ENCODE measurements around the gene AGO3.

The AGO3 gene

DNA sequence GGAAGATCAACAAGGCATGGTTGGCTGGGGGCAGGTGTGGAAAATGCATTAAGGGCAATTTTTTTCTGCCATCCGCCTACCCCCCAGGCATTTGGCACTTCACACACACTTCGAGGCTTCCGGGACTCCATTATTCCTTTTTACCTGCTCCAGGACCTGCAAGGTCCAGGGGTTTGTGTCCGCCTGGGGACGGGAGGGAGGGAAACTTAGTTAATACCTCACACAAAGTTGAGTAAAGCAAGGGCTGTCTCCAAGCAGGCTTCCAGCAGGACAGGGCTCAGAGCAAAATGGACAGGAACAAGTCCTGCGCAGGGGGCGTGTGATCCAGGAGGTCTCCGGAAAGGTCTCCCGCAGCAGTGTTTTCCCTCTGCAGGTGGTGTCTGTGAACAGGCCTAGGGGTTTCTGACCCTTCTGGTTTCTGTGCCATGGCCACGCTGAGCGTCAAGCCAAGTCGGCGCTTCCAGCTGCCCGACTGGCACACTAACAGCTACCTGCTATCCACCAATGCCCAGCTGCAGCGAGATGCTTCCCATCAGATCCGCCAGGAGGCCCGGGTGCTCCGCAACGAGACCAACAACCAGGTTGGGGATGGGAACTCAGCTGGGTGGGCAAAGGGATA lies 153.7 kb downstream of the AGO3 start:
- no peak for DNase-seq

DNA sequence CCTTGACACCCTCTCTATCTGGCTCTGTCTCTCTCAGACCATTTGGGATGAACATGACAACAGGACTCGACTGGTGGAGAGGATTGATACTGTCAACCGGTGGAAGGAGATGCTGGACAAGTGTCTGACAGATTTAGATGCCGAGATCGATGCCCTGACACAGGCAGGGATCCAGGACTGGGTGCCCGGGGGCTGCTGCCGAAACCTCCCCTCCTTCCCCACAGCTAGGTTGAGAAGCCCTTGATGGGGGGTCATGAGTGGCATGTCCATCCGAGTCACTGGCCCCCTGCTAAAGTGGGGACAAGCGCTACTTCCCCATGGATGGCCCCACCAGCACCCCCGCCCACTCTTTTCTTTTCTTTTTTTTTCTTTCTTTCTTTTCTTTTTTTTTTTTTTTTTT lies 154.2 kb downstream of the AGO3 start:
- no peak for DNase-seq

DNA sequence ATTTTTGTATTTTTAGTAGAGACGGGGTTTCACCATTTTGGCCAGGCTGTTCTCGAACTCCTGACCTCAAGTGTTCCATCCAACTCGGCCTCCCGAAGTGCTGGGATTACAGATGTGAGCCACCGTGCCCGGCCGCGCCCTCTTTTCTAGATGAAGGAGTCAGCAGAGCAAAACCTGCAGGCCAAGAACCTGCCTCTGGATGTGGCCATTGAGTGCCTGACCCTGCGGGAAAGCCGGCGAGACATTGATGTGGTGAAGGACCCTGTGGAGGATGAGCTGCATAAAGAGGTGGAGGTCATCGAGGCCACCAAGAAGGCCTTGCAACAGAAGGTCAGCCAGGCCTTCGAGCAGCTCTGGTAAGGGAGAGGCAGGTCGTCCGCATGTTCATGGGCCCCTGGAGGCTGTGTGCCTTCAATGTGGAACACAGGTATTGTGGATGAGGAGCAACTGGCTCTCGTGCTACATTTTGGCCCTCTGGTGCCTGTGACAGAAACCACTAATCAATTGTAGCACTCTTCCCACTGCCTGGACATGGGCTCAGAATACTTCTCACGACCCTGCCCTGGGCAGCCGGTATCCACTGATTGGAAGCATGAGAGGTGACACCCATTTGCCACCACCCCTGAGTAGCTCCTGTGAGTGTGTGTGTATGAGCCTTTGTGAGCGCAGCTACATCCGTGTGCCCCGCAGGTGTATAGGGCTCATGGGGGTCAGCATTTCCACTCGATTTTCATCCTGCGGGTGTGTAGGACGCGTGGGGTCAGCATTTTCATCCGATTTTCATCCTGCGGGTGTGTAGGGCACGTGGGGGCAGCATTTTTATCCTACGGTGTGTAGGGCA lies 155.0 kb downstream of the AGO3 start:
- DNase-seq: no peak

DNA sequence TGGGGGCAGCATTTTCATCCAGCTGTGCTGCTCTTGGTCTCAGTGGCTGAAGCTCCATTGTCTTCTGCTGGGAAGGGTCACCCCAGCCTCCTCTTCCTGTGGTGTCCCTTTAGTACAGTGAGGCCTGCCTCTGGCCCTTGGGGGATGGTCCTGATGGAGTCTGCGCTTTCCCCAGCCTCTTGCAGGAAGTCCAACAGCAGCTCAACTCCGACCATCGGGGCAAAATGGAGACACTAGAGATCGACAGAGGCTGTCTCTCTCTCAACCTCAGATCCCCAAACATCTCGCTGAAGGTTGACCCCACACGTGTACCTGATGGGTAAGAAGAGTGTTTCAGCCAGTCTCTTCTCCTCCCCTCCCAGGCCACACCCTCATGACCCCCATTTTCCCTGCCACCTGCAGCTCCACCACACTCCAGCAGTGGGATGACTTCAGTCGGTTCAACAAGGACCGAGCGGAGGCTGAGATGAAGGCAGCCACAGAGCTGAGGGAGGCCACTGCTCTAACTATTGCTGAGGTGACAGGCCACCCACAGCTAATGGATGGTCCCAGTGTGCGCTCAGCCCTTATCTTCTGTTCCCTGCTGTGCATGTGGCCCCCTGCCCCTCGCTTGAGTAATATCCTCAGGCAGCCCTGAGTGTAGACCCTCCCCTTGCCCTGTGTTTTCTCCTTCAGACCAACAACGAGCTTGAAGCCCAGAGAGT lies 155.8 kb downstream of the AGO3 start:
- no peak for DNase-seq

DNA sequence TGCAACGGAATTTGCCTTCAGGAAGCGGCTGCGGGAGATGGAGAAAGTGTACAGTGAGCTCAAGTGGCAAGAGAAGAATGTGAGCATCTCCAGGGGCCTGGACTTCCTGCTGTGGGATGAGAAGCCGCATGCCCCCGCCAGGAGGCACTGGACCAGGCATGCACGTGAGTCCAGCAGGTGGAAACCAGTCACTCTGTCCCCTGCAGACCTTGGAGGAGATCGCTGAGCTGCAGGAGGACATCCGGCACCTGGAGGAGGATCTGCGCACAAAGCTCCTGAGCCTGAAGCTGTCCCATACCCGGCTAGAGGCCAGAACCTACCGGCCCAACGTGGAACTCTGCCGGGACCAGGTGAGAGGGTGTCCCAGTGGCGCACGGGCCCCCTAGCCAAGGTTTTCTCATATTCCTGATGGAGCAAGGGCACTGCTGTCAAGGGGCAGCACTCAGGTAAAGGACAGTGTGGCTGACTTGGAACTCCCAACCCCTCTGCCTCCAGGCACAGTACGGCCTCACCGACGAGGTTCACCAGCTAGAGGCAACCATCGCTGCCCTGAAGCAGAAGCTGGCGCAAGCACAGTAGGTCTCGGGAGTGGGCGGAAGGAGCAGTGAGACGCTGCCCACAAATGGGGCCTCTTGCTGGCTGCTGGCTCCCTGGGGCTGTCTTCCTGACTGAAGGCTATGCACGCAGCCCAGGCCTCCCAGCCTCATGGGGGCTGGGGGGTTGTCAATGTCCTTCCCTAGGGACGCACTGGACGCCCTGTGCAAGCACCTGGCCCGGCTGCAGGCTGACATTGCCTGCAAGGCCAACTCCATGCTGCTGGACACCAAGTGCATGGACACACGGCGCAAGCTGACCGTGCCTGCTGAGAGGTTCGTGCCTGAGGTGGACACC lies 156.6 kb downstream of the AGO3 start:
- DNase-seq: no peak

DNA sequence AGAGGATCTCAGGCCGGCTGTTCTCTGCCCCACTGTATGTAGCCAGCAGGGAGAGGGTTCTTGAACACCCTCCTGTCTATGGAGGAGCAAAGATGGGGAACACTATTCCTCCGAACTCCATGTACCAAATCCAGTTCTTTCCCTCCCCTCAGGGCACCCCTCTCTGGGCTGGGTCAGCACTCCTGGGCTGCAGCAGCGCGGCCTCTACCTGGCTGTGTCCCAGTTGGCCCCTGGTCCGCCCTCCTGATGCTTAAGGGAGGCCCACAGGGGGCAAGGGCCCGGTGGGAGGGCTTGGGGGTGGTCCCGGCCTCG lies 157.3 kb downstream of the AGO3 start:
- no peak for DNase-seq

DNA sequence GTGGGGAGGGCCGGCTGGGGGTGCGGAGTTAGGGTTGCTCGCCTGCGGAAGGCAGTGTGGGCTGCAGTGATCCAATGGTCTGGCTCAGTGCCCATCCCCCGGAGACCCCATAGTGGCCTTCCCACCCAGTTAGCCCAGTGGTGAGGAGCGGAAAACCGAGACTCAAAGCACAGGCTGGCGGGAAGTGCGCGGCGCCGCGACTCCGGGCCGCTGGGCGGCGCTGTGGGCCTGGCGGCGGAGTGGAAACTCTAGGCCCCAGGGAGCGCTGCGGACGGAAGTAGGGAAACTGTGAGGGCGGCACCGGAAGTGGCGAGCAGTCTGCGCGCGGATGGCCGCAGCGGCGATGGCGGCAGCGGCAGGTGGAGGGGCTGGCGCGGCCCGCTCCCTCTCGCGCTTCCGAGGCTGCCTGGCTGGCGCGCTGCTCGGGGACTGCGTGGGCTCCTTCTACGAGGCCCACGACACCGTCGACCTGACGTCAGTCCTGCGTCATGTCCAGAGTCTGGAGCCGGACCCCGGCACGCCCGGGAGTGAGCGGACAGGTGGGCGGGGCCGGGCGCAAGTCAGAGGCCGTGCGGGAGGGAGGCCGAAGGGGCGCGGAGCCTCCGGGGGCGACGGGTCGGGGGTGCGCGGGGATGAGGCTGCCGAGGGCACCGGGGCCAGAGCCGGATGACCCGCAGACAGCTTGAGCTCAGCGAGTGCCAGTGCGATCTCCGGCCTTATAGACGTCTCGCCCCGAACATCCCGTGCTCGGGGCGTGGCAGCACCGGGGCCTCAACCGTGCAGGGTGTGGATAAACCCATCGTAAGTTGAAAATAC lies 157.9 kb downstream of the AGO3 start, which contains the start of gene ADPRS:
ADPRS (plus strand) TSS at position 316 of the 816 bp plus-strand sequence; CDS start at position 329, 13 bp downstream.
- peak; percentile 29 for DNase-seq

DNA sequence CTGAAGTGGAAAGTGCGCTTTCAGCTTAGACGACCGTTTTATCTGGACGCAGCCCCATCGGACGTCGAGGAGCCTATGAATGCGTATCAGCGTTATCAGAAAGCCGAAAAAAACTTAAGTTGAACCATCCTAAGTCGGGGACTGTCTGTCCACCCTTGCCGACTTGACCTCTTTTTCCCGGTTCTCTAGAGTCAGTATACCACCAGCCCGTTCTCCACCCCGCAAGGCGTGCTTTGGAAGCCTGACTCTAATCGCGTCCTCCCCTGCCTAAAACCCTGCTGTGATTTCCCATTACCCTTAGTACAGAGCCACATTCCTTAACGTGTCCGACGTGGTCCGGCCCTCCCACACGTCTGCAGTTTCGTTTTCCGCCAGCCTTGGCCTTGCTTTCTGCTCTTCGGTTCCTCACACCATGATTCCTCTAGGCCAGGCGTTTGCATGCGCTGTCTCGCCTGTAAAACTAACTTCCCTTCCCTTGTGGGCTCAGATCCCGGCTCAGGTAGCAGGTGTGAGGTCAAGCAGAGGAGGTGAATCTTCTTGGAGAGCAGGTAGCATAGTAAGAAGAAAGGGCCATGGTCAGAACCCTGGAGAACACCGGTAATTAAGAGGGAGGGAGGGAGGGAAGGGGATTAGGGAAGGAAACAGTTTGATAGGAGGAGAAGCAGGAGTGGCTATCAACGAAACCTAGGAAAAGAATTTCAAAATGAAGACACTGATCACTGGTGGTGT lies 158.7 kb downstream of the AGO3 start:
- DNase-seq: no peak

DNA sequence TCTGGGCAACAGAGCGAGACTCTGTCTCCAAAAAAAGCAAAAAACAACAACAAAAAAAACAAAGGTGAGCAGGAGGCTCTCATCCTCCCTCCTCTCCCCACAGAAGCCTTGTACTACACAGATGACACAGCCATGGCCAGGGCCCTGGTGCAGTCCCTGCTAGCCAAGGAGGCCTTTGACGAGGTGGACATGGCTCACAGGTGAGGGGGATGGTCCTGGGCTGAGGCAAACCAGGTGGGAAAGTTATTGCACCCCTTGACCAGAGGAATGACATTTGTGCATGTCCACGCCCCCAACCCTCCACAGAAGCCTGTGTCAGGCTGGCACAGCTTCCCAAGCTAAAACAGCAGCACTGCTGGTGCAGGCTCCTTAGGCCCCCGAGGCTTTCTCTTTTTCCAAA lies 160.2 kb downstream of the AGO3 start:
- no peak for DNase-seq

DNA sequence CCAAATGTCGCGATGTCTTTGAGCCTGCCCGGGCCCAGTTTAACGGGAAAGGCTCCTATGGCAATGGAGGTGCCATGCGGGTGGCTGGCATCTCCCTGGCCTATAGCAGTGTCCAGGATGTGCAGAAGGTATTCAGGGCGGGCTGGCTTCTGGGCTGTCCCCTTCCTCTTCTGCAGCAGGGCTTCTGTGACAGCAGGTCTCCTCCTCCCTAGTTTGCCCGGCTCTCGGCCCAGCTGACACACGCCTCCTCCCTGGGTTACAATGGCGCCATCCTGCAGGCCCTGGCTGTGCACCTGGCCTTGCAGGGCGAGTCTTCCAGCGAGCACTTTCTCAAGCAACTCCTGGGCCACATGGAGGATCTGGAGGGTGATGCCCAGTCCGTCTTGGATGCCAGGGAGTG lies 160.8 kb downstream of the AGO3 start:
- DNase-seq: no peak

DNA sequence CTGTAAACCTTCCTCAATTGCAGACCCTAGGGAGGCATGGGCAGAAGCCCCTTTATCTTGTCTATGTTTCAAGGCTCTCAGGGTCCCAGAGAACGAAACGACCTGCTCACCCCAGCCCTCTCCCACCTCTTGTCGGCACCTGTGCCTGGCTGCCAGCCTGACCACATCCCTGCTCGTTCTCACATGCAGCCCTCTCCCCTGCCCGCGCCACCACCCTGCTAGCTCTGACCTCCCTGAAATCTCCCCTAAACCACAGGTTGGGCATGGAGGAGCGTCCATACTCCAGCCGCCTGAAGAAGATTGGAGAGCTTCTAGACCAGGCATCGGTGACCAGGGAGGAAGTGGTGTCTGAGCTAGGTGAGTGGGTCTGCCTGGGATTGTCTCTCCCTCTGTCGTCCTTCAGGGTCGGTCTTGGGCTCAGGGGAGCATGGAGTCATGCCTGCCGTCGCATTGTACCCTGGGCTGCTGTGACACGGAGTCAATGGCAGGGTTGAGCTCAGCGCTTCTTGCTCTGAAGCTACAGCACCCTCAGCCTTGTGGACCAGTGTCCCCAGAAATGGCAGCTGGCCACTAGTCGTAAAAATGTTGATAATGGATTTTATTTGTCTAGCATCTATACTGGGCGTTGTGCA lies 161.4 kb downstream of the AGO3 start:
- no peak for DNase-seq

DNA sequence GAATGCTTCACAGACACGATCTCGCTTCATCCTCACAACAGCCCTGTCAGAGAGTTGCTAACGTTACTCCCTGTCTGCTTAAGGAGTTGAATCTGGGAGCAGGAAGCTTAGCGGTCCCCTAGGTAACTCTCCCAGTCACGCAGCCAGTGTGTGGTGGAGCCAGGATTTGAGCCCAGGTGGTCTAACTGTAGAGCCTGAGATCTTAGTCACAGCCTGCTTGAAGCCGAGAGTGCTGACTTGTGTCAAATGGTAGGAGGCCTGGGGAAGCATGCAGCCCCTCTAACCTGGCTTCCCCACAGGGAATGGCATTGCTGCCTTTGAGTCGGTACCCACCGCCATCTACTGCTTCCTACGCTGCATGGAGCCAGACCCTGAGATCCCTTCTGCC lies 161.9 kb downstream of the AGO3 start:
- DNase-seq: no peak

DNA sequence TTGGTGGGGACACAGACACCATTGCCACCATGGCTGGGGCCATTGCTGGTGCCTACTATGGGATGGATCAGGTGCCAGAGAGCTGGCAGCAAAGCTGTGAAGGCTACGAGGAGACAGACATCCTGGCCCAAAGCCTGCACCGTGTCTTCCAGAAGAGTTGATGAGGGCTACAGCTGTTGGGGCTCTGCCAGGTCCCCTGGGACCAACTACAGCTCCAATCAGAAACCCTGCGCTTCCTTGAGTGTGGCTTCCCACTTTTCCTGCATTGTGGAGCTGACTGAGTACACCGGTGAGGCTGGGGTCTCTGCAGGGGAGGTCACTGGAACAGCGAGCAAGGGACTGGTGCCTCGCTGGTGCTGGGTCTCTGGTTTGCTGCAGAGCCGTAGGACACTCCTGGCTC lies 162.3 kb downstream of the AGO3 start:
- no peak for DNase-seq

DNA sequence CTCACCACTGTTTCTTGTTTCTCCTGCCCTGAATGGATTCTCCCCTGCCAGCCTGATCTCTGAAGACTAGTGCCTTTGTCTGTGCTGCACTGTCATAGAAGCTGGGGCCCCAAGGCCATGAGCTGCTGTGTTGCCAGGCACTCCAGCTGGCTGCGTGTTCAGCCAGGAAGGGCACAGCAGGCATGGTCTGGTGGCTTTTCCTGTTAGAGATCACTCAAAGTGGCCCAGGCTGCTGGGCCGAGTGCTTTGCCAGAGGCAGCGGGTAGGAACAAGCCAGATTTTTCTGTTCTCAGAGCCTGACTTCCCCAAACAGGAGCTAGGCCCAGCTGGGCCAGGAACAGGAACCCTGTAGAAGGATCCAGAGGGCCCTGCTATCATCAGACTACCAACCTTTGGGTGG lies 163.0 kb downstream of the AGO3 start:
- DNase-seq: no peak

DNA sequence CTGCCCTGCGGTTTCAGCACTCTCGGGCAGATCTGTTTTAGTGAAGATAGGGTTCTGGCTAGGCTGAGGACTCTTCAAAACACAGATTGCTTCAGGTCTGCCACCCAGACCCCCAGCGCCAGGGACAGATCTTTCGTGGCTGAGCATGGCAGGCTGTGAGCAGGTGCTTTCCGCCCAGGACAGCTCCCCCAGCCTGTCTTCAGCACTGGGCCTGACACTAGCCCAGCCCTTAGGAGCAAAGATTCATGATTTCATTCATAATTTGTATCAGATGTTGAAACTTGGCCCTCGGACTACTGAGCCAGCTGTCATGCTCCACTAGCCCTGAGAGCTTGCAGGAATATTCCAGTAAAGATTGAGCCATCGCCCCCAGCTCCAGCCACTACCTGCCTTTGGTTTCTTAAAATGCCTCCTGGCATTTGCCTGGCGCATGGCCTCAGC lies 163.7 kb downstream of the AGO3 start:
- DNase-seq: no peak

DNA sequence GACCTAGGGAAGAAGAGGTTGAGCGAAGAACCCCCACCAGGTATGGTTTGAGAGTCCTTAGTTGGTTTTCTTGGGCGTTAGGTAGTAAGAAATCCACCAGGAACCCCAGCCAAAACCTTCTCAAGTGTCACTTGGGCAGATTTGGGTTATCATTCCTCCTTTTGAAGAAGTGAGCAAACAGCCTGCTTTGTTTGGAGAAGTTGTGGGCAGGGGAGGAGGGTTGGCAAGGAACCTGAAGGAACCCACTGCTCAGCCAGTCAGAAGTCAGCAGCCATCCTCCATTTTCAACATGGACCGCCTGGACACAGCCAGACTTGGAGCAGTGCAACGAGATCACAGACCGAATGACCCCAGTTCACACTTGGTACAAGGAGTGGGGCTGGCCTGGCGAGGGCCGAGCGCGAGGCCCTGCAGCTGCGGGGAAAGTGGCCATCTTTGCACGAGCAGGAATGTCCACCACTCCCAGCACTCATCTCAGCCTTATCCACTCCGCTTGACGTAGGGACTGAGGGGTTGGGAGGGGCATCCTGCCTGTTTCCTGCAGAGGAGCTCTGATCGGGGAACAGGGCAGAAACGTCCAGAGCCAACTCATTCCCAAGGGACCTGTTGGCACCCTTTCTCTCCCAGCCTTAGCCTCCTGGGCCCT lies 165.0 kb downstream of the AGO3 start:
- no peak for DNase-seq

DNA sequence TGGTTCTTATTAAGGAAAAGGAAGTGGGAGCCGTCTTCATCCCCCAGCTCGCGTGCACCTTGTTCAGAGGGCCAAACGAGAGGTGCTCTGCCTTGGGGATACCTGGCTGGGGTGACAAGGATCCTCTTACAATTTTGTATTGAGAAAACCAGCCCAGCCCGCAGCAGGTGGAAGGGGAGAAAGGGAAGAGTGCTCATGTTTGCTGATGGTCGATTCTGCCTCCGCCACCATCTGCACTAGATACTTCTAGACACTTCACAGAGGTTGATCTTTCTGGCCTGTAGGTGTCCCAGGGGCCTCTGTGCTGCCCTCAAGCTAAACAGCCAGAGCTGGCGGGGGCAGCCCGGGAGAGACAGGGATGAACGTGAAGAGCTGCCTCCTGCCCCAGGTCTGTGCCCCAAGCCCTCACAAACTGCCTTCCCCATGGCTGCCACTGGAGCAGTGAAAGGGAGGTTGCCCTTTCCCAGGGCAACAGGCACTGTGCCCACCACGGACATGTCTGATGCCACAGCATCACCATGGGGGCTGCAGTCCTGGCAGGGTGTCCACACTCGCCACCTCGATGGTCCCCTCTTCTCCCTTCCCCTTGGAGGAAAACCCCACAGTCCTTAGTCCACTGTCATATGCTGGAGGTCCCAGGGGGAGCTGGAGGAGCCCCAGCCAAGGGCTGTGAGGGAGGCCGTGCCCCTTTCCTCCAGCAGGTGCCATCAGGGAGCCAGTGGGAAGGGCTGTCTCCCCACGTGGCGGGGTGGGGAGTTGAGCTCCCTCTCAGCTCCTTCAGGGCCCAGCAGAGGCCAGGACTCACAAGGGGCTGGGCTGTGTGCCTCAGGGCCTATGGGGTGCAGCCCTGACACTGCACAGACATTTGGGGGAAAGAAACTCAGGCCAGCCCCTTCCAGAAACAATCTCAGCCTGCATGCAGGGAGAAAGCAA lies 165.9 kb downstream of the AGO3 start:
- DNase-seq: no peak

DNA sequence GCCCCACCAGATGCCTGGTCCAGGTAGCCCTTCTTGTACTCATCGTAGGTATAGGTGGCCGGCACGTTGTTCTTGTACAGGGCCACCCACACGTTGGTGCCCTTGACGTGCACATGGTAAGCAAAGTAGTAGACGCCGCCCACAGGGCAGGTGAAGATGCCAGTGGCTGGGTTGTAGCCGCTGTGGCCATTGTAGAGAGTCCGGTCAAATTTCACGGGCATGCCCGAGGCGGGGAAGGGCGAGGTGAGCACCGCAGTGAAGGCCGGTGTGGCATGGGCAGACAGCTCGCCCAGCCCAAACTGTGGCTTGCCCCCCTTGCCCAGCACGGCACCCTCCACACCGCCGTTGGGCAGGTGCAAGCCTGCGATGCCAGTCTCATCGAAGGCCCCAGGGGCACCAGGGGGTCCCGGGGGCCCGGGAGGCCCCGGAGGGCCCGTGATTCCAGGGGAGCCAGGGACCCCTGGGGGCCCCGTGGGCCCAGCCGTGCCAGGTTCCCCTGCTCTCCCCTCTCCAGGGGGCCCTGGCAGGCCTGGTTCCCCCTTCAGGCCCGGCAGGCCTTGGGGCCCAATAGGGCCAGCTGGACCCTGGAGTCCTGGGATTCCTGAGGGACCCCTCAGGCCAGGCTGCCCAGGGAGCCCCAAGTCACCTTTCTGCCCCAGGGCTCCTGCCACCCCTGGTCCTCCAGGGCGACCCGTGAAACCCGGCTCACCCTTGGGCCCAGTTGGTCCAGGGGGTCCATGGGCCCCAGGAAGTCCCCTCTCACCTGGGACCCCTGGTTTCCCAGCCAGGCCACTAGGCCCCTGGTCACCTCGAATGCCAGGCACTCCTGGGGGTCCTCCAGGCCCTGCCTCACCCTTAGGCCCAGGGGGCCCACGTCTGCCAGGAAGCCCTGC lies 167.0 kb downstream of the AGO3 start:
- DNase-seq: no peak

Data from NCI-H1417 treated with DMSO at 0.1 percent for 48 hours (cell line).